SK-N-MC (cell line): ENCODE measurements around the gene ZFYVE28.
A peak's percentile ranks its signal among the peaks of the same experiment; 100 is the strongest.

Experiments used
- DNase-seq: peaks from one replicate; pipeline ENCODE4 v3.0.0-alpha.2; 2011; ENCODE audit warnings: low read depth, low spot score
- H3K27ac ChIP-seq: fragments of 200-600 bp; sonication (generic); 2 replicates; pipeline ENCODE4 v1.5.1; 2016; ENCODE audit warnings: mixed run types
- H3K36me3 ChIP-seq: fragments of 200-600 bp; sonication (generic); 2 replicates; pipeline ENCODE4 v1.6.1; 2017; ENCODE audit warnings: antibody characterized with exemption, low read length, mixed read lengths; ENCODE audit not compliant: insufficient read depth
- H3K4me3 ChIP-seq: fragments of 200-600 bp; sonication (generic); 2 replicates; pipeline ENCODE4 v1.5.1; 2016
- H3K9ac ChIP-seq: fragments of 200-600 bp; sonication (generic); 2 replicates; pipeline ENCODE4 v1.8.0; 2017; ENCODE audit warnings: mixed run types, mixed read lengths; ENCODE audit not compliant: insufficient read length
- H3K9me3 ChIP-seq: fragments of 200-600 bp; sonication (generic); 2 replicates; pipeline ENCODE4 v1.6.1; 2017; ENCODE audit warnings: low read depth, mild to moderate bottlenecking, antibody characterized with exemption, low read length, moderate library complexity, mixed read lengths
- EZH2 ChIP-seq: fragments of 200-600 bp; sonication (generic); IDR thresholded peaks from one replicate; pipeline ENCODE4 v1.6.1; 2017; ENCODE audit warnings: antibody characterized with exemption
- FOXP2 ChIP-seq: optimal IDR thresholded peaks from 2 replicates; pipeline ENCODE3; 2011; ENCODE audit warnings: mild to moderate bottlenecking, moderate library complexity; ENCODE audit not compliant: insufficient read depth; ENCODE audit errors: extremely low read length, control extremely low read depth
- POLR2AphosphoS5 ChIP-seq: IDR thresholded peaks from 2 replicates; pipeline ENCODE4 v1.6.1; 2012; ENCODE audit warnings: mild to moderate bottlenecking, low read depth, low read length, borderline replicate concordance

Gene ZFYVE28

GRCh38 chr4:2295500-2295899 is 122.9 kb downstream of the ZFYVE28 start:
- H3K4me3 ChIP-seq: no peak overlapping the region
- no peak overlapping the region for H3K9ac ChIP-seq
- H3K9me3 ChIP-seq: no peaks in the 10 kb centered on the region
- no peak for DNase-seq
- no peaks in the 10 kb centered on the region for H3K36me3 ChIP-seq
- TF ChIP-seq POLR2AphosphoS5 (no peak), FOXP2 (no peak), EZH2 (no peak)
- no peak overlapping the region for H3K27ac ChIP-seq

DNA sequence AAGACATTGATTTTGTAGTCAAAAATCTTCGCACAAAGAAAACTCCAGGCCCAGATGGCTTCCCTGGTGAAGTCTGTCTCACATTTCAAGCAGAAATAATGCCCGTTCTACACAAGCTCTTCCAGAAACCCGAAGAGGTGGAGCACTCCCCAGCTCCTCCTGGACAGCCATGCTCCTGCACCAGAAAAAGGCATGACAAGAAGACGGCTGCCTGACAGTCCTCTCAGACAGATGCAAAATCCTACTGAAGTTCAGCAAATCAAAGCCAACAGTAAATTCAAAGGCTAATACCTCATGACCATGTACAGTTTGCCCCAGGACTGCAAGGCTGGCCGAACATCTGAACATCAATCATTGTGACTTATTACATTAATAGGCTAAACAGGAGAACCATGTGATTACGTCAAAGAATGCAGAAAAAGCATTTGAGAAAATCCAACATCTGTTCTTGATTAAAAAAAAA is 125.8 kb downstream of the ZFYVE28 start:
- no peak for TF ChIP-seq EZH2
- TF ChIP-seq FOXP2: no peak
- no peak for TF ChIP-seq POLR2AphosphoS5
- Histone ChIP-seq H3K4me3 (peak overlapping the region; percentile 16), H3K27ac (peak overlapping the region; percentile 65), H3K9me3 (no peaks in the 10 kb centered on the region), H3K9ac (peak overlapping the region; percentile 39), H3K36me3 (no peaks in the 10 kb centered on the region)
- peak; percentile 28 for DNase-seq

- DNase-seq: no peak
- TF ChIP-seq FOXP2 (no peak), POLR2AphosphoS5 (no peak), EZH2 (no peak)
- peak overlapping the region; percentile 39 for H3K9ac ChIP-seq
- no peaks in the 10 kb centered on the region for H3K9me3 ChIP-seq
- no peaks in the 10 kb centered on the region for H3K36me3 ChIP-seq
- H3K27ac ChIP-seq: peak overlapping the region; percentile 65
- peak overlapping the region; percentile 16 for H3K4me3 ChIP-seq
Measured at GRCh38 chr4:2291705-2292645, 126.5 kb downstream of the ZFYVE28 start.

GRCh38 chr4:2290974-2291704 is 127.3 kb downstream of the ZFYVE28 start:
- no peak for TF ChIP-seq EZH2
- H3K9ac ChIP-seq: no peak overlapping the region
- no peak overlapping the region for H3K4me3 ChIP-seq
- H3K27ac ChIP-seq: no peak overlapping the region
- no peak for DNase-seq
- no peaks in the 10 kb centered on the region for H3K36me3 ChIP-seq
- H3K9me3 ChIP-seq: no peaks in the 10 kb centered on the region

GRCh38 chr4:2290488-2290887 is 128.0 kb downstream of the ZFYVE28 start:
- no peaks in the 10 kb centered on the region for H3K9me3 ChIP-seq
- no peak for DNase-seq
- no peak overlapping the region for H3K9ac ChIP-seq
- no peaks in the 10 kb centered on the region for H3K36me3 ChIP-seq
- no peak for TF ChIP-seq FOXP2
- no peak for TF ChIP-seq POLR2AphosphoS5
- TF ChIP-seq EZH2: no peak
- H3K4me3 ChIP-seq: no peak overlapping the region
- H3K27ac ChIP-seq: no peak overlapping the region

- no peak overlapping the region for H3K4me3 ChIP-seq
- no peak for TF ChIP-seq POLR2AphosphoS5
- no peak for TF ChIP-seq FOXP2
- no peak for TF ChIP-seq EZH2
- no peak overlapping the region for H3K27ac ChIP-seq
- H3K36me3 ChIP-seq: no peaks in the 10 kb centered on the region
- H3K9ac ChIP-seq: no peak overlapping the region
- DNase-seq: no peak
- no peaks in the 10 kb centered on the region for H3K9me3 ChIP-seq
Measured at GRCh38 chr4:2289955-2290333, 128.5 kb downstream of the ZFYVE28 start.

DNA sequence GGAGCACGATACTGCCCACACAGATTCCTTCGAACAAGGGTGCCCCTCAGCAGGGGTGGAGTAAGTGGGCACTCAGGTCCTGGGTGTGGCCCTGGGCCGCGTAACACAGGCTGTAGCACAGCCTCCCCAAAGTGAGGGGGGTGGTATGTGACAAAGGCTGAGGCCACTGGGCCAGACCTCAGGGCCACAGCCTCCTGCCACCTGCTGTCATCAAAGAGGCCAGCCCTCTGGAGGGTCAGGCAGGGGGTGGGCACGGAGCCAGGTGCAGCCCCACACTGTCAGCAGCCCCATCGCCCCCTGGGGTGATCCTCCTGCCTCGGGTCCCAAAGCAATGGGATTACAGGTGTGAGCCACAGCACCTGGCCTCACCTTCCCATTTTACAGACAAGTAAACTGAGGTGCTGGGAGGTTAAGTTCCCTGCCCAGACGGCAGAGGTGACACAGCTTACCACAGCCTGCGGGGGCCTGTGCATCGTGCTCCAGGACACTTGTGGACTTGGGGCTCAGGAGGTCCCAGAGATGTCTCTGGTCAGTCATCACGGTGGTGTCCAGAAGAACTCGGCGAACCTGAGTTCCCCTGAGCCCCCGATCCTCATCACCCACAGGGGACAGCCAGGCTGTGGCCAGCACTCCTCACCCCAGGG is 129.0 kb downstream of the ZFYVE28 start:
- no peak for DNase-seq
- no peak overlapping the region for H3K9ac ChIP-seq
- no peak overlapping the region for H3K27ac ChIP-seq
- no peaks in the 10 kb centered on the region for H3K9me3 ChIP-seq
- no peak overlapping the region for H3K4me3 ChIP-seq
- no peak for TF ChIP-seq EZH2
- H3K36me3 ChIP-seq: no peaks in the 10 kb centered on the region

DNA sequence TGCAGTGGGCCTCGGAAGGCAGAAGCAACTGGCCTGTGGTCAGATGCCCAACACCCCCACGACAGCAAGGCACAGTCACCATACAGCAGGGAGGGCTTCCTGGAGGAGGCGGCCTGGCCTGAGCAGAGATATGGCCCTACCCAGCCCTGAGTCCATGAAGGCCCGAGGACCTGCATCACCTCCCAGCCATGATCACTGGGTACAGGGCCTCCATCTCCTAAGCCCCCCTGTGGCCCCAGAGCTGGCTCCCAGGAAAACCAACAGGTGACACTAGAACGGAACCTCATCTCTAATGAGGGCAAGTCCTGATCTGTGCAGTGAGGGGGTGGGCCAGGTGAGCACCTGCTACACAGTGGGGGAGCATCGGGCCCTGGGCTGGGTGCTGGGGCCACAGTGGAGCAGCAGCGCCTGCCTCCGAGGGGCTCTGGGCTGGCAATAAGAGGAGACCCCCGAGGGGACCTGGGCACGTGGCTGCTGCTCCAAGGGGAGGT is 130.3 kb downstream of the ZFYVE28 start:
- Histone ChIP-seq H3K9ac (no peak overlapping the region), H3K36me3 (no peaks in the 10 kb centered on the region), H3K9me3 (no peaks in the 10 kb centered on the region), H3K4me3 (no peak overlapping the region), H3K27ac (no peak overlapping the region)
- DNase-seq: no peak
- no peak for TF ChIP-seq POLR2AphosphoS5
- no peak for TF ChIP-seq EZH2
- no peak for TF ChIP-seq FOXP2
